ENCODE measurements around the gene PRLR.

The PRLR gene

GRCh38 chr5:35125746-35126145, 104.5 kb downstream of the PRLR start:
- TF ChIP-seq CTCF (IDR thresholded peaks at IDR 0.05; ENCODE audit: extremely low read depth, missing control alignments), result no peak
- no peak for DNase-seq (ENCODE audit: low spot score)

- DNase-seq (ENCODE audit: low spot score), result no peak
- TF ChIP-seq CTCF (IDR thresholded peaks at IDR 0.05; ENCODE audit: extremely low read depth, missing control alignments), result no peak
Measured at GRCh38 chr5:35124932-35125331, 105.4 kb downstream of the PRLR start.

GRCh38 chr5:35122819-35123218, 107.5 kb downstream of the PRLR start:
- no peak for TF ChIP-seq CTCF (IDR thresholded peaks at IDR 0.05; ENCODE audit: extremely low read depth, missing control alignments)
- no peak for DNase-seq (ENCODE audit: low spot score)

- no peak for TF ChIP-seq CTCF (IDR thresholded peaks at IDR 0.05; ENCODE audit: extremely low read depth, missing control alignments)
Measured at GRCh38 chr5:35120715-35121114, 109.6 kb downstream of the PRLR start.

GRCh38 chr5:35117967-35118366, 112.3 kb downstream of the PRLR start:
- TF ChIP-seq CTCF (IDR thresholded peaks at IDR 0.05; ENCODE audit: extremely low read depth, missing control alignments), result no peak
- DNase-seq (ENCODE audit: low spot score), result peak; percentile 12

More at GRCh38 chr5:35120715-35121114, 109.6 kb downstream of the PRLR start:
- no peak for DNase-seq (ENCODE audit: low spot score)

GRCh38 chr5:35115920-35116319, 114.4 kb downstream of the PRLR start:
- no peak for DNase-seq (ENCODE audit: low spot score)

GRCh38 chr5:35114698-35115097, 115.6 kb downstream of the PRLR start:
- DNase-seq (ENCODE audit: low spot score), result no peak
- TF ChIP-seq CTCF (IDR thresholded peaks at IDR 0.05; ENCODE audit: extremely low read depth, missing control alignments), result no peak

More at GRCh38 chr5:35115920-35116319, 114.4 kb downstream of the PRLR start:
- TF ChIP-seq CTCF (IDR thresholded peaks at IDR 0.05; ENCODE audit: extremely low read depth, missing control alignments), result no peak

All from GM20000 (cell line).